ENCODE data around the gene L3HYPDH.

GRCh38 chr14:59450716-59451115 is 33.5 kb downstream of the L3HYPDH start:
- TF ChIP-seq CTCF (optimal IDR thresholded peaks at IDR 0.05 in 1 of 3, IDR thresholded peaks at IDR 0.05 in 1 of 3, conservative IDR thresholded peaks at IDR 0.05 in 1 of 3; ENCODE audit: extremely low read depth in 1 of 3, insufficient read depth in 2 of 3, low read length in 3 of 3) (no peak), EZH2 (IDR thresholded peaks at IDR 0.05; ENCODE audit: low read length) (no peak)

Measured in keratinocyte (primary cell).